ENCODE results near the gene REEP3.
A peak's percentile ranks its signal among the peaks of the same experiment; 100 is the strongest.
"Not testable (repeated sequence)": the region's sequence is repeated elsewhere in the genome, so short reads cannot be mapped to it uniquely, and the experiment has no call there.

The REEP3 gene

DNA sequence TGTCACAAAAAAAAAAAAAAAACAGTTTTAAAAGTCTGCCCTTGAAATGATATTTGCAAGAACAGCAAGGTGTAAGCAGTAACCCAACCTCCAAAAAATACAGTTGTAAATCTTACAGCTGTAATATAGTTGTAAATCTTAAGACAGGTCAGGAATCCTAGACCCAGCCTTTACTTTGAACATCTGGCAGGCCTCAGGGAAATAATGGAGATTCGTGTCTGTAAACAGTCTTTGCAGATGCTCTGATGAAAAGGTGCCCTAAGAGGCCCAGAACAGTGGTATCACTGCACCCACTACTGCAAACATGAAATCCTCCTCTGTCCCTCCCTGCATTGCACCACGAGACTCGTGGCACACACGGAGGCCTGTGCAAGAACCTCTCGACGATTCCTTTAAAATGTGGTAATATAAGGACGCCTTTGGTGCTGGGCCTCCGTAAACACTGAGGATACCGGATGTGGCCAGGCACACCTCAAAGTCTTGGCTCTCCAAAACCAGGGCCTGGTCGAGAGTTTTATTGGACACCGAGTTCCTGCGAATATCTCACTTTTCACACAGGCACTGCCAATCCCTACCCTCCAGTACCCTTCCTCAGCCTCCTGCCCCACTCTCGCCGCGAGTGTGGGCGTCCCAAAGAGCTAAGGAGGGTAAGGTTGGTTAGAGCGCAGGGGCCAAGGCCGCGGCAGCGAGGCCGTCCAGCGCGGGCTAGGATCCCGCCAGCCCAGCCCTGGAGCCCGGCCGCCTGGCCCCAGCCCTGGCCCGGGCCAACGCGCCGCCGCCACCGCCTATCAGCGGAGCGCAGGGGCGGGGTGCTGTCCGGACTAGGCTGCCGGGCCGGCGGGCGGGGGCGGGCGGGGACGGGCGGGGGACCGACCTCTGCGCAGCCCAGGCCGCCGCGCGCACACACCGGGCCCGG, at the start of gene REEP3:
TSS of gene REEP3 (plus strand) at position 902 of the 916 bp plus-strand sequence. CDS start 145 bp downstream, outside the sequence.
- peak in 1 of 2 experiments; percentile 17 for DNase-seq

- no peak for DNase-seq
Measured at GRCh38 chr10:63474488-63474887, 46.7 kb upstream of the REEP3 start.

GRCh38 chr10:63477927-63478326, 43.3 kb upstream of the REEP3 start:
- DNase-seq: no peak

DNA sequence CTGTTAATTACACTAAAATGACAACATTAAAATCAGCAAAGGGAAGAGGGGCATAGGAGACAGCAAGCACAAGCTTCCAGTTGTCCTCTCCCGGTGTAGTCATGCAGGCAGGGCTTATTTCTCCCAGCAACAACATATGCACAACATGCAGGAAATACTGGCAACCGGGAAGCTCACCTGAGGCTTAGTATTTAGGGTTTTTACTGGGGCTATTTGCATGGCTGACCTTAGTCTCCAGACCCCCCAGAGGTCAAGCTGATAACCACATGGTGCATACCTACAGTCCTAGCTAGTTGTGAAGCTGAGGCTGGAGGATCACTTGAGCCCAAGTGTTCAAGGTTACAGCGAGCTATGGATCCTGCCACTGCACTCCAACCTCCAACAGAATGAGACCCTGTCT, 42.6 kb upstream of the REEP3 start:
- DNase-seq: no peak

- DNase-seq: no peak
Measured at GRCh38 chr10:63480237-63480636, 41.0 kb upstream of the REEP3 start.

GRCh38 chr10:63481815-63482421, 39.3 kb upstream of the REEP3 start:
- no peak for DNase-seq

DNA sequence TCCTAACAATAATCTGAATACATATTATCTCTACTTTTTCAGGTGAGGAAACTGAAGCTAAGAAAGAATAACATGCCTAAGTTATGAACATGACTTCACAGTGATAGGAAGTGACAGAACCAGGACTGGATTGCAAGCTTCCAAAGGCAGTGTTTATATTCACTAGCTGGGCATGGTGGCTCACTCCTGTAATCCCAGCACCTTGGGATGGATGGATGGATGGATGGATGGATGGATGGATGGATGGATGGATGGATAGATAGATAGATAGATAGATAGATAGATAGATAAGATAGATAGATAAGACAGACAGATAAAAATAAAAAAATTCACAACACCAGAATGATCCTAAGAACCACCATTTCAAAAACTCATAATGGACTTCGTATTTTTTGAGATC, 37.2 kb upstream of the REEP3 start:
- no peak for DNase-seq

- DNase-seq: no peak
Measured at GRCh38 chr10:63487990-63488389, 33.2 kb upstream of the REEP3 start.

DNA sequence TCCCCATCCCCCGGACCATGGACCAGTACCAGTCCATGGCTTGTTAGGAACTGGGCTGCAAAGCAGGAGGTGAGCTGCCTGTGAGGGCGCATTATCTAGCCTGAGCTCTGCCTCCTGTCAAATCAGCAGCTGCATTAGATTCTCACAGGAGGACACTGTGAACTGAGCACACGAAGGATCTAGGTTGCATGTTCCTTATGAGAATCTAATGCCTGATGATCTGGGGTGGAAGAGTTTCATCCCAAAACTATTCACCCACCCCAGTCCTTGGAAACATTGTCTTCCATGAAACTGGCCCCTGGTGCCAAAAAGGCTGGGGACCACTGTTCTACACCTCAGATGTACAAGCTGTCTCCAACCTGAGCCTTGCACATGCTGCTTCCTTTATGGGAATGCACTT, 31.4 kb upstream of the REEP3 start:
- no peak for DNase-seq

DNA sequence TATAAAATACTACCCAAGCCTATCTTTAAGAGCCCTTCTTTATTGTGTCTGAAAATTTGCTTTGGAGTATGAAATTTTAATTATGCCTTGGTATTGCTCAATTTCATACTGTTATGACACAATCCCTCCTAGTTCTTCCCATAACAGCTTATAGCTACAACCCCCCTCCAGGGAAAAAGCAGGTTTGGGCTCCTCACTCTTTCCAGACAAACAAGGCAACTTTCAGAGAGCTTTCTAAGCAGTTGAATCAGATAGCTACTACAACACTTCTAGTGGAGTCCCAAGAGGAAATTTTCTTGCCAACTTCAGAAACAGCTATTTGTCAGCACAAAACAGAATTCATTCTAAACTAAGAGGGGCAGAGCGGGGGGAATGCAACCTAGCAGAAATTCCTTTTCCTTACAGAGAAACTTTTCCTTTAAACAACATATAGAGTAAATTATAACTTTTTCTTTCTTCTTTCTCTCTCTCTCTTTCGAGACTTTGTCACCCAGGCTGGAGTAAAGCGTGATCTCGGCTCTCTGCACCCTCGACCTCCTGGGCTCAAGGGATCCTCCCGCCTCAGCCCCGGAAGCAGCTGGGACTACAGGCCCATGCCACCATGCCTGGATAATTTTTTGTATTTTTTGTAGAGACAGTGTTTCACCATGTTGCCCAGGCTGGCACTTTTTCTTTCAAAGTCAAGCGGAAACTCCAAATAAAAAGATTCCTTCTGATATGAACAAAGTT, 29.4 kb upstream of the REEP3 start:
- no peak for DNase-seq

DNA sequence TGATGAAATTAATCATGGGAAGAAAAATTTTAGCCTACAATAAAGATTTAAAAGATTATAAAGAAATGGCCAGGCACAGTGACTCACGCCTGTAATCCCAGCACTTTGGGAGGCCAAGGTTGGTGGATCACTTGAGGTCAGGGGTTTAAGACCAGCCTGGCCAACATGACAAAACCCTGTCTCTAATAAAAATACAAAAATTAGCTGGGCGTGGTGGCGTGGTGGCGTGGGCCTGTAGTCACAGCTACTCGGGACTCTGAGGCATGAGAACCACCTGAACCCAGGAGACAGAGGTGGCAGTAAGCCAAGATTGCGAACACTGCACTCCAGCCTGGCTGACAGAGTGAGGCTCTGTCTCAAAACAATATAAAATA, 28.9 kb upstream of the REEP3 start:
- DNase-seq: not testable (repeated sequence)

DNA sequence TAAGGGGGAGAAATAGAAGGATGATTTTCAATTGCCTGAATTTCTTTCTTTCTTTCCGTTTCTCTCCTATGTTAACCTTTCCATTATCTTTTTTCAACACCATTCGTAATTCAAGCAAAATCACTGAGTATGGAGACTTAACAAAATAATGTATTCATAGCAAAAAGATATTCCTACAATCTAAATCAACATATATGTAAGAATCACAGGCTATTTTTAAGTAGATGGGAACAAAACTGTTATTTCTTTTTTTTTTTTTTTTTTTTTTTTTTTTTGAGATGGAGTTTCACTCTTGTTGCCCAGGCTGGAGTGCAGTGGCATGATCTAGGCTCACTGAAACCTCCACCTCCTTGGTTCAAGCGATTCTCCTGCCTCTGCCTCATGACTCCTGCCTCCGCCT, 28.2 kb upstream of the REEP3 start:
- DNase-seq: no peak

- DNase-seq: no peak
Measured at GRCh38 chr10:63494951-63495350, 26.2 kb upstream of the REEP3 start.

GRCh38 chr10:63496561-63496960, 24.6 kb upstream of the REEP3 start:
- DNase-seq: no peak

- DNase-seq: no peak
Measured at GRCh38 chr10:63497321-63497720, 23.9 kb upstream of the REEP3 start.

DNA sequence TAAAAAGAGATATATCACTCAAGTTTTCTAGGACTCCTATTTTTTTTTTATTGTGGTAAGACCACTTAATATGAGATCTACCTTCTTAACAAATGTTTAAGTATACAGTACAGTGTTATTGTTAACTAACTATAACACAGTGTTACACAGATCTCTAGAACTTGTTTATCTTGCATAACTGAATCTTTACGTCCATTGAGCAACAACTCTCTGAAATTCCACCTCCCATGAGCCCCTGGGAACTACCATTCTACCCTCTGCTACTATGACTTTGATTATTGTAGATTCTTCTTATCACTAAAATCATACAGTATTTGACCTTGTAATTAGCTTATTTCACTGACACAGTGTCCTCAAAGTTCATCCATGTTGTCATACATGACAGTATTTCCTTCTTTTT, 22.5 kb upstream of the REEP3 start:
- no peak for DNase-seq

DNA sequence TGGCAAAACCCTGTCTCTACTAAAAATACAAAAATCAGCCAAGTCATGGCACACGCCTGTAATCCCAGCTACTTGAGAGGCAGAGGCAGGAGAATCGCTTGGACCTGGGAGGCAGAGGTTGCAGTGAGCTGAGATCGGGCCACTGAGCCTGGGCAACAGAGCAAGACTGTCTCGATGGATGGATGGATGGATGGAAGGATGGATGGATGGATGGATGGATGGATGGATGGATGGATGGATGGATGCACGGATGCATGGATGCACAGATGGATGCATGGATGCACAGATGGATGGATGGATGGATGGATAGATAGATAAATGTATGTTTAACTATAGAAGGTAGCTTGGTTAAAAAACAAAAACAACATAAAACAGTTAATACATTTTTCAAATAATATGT, 20.6 kb upstream of the REEP3 start:
- DNase-seq: not testable (repeated sequence)

- DNase-seq: no peak
Measured at GRCh38 chr10:63501954-63502353, 19.2 kb upstream of the REEP3 start.

GRCh38 chr10:63502832-63503231, 18.4 kb upstream of the REEP3 start:
- DNase-seq: no peak

DNA sequence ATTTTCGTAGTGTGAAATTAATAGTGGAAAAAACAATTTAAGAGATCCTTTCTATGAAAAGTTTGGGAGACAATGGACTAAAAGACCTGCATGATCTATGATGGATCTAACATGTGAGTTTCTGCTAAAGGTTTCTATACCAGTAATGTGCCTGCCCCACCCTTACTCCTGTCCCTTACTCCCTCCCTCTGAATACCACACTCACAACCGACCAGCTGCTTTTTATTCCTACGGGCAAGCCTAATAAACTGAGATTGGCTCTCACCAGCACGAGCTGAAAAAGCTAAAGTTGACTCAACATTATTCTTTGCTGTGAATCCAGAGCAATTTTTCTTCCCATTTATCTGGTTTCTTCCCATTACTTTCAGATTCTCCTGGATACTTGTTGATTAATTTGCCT, 17.8 kb upstream of the REEP3 start:
- DNase-seq: no peak

- DNase-seq: no peak
Measured at GRCh38 chr10:63504145-63504881, 16.9 kb upstream of the REEP3 start.

GRCh38 chr10:63505562-63505961, 15.6 kb upstream of the REEP3 start:
- DNase-seq: no peak

- DNase-seq: no peak
Measured at GRCh38 chr10:63506554-63506953, 14.6 kb upstream of the REEP3 start.
